Endometrium (tissue), 2 donors: ENCODE measurements around the gene FHOD1.

ENCODE experiments used
- FAIRE-seq: peaks from 2 replicates; lab custom pipeline; 2012; peaks lifted over from hg19 to GRCh38; lab: Jason Lieb, UNC
- donor health status: control.
- donor health status: control.

The FHOD1 gene

DNA sequence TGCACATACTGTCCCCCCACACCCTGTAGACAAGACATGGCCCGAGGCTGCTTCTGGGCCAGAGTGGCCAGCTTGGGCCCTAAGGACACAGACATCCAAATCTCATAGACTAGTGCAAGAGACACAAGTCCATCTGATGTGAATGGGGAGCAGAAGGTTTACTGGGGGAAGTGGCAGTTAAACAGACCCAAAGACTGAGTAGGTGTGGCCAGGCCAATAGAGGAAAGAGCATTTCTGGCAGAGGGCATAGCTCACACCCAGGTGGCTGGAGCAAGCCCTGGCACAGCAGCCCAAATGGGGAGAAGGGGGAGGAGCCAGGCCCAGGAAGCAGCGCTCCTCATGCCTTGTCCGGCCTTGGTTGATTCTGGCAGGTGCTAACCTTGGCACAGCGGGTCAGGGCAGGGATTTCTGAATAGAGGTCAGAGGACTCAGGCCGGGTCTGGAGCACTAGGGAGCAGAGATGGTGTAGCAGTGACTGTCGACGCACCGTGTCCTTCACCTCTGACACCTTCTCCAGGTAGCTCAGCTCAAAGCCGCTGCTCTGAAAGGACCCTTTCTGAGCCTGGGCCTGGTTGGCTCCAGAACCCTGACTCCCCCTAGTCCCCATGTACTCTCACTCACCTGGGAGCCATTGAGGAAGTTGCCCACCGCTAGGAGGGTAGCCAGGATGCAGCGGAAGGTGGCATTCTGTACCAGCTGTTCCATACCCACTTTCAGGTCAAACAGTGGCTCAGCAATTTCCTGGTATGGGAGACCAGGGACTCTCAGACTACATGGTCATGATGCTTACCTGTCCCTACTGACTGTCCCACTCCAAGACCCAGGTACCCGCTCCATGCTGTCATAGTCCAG is 16.2 kb downstream of the FHOD1 start:
- no peak for FAIRE-seq

- FAIRE-seq, result no peak
These were observed 17.1 kb downstream of the FHOD1 start for GRCh38 chr16:67229906-67230808.

DNA sequence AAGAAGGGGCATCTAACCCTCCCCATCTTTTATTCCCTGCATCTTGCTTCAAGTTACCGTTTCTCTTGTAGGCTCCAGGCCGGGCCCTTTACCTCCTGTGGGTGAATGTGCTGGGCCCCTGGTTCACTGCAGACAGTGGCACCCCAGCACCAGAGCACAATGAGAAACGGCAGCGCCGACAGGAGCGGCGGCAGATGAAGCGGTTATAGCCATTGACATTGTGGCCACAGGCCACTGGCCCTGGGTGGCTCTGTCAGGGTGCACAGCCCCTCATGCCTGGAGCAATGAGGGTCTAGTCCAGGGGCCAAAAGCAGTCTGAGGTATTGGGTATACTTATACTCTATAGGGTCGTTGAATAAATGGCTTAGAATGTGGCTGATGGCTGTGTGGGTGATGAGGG is 18.4 kb downstream of the FHOD1 start:
- no peak for FAIRE-seq

DNA sequence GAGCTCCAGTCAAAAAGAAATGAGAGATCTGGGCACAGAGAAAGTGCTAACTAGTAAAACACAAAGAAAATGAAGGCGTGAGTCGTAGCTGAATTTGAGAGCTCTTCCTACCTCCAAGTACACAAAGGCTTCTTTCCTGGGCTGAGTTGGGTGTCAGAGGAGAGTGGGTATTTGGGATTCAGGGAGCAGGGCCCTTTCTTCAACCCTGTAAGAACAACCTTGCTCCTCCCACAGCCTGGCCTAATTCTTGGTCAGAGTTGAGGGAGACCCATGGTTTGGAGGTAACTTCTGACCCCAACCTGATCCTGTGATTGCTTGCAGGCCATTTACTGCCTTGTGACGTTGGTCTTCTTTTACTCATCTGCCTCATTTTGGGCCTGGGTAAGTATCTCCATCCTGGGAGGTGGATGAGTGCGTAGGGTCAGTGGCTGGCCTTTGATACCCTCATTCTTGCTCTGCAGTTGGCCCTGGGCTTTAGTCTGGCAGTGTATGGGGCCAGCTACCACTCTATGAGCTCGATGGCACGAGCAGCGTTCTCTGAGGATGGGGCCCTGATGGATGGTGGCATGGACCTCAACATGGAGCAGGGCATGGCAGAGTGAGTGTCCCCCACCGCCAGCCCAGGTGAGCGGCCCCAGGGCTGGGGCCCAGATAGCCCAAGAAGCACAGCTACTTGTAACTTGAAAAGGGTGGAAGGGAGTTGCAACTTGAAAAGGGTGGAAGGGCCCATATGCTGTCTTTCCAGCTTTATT is 19.1 kb downstream of the FHOD1 start:
- no peak for FAIRE-seq

GRCh38 chr16:67227567-67227921 is 19.7 kb downstream of the FHOD1 start:
- FAIRE-seq, result no peak

- FAIRE-seq, result peak; percentile 97
These were observed 20.3 kb downstream of the FHOD1 start, which contains the start of gene TMEM208 for GRCh38 chr16:67226804-67227566. TMEM208 (plus strand) TSS chr16:67227130; CDS start chr16:67227219, 89 bp downstream.

DNA sequence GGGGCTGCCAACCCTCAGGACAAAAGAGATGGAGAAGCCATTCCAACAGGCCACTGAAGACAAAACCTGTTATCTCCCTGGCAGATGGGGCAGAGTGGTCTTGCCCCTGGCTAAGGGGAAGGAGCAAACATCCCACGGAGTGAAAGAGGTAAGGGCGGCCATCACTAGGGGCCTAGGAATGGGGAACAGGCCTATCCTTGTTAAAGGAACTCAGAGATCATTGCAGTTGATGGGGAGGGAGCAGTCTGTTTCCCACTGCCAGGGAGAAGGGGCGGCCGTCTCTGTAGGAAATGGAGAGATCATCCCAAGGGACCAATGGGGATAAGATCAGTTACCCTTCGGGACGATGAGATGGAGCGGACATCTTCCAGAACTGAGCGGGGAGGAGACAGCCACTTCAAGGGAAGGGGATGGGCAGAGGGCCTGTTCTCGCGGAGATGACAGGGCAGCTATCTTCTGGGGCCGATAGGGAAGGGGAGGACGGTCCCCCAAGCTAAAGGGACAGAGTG is 20.9 kb downstream of the FHOD1 start:
- no peak for FAIRE-seq

DNA sequence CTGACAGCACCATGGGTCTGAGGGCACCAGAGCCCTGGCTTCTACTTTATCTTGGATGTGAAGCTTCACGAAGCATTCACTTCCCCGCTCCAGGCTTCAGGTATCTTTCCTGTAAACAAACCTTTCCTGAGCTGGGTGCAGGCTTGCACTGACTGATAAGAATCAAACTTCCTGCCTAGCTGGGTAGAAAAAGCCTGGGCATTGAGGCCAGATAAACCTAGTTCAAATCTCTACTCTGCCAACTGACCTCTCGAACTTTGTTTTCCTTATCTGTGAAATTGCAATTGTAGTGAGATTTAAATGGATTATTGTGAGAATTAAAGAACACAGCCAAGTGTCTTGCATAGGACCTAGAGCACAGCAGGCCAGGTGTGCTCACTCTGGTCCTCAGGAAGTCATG is 23.3 kb downstream of the FHOD1 start:
- FAIRE-seq, result no peak

DNA sequence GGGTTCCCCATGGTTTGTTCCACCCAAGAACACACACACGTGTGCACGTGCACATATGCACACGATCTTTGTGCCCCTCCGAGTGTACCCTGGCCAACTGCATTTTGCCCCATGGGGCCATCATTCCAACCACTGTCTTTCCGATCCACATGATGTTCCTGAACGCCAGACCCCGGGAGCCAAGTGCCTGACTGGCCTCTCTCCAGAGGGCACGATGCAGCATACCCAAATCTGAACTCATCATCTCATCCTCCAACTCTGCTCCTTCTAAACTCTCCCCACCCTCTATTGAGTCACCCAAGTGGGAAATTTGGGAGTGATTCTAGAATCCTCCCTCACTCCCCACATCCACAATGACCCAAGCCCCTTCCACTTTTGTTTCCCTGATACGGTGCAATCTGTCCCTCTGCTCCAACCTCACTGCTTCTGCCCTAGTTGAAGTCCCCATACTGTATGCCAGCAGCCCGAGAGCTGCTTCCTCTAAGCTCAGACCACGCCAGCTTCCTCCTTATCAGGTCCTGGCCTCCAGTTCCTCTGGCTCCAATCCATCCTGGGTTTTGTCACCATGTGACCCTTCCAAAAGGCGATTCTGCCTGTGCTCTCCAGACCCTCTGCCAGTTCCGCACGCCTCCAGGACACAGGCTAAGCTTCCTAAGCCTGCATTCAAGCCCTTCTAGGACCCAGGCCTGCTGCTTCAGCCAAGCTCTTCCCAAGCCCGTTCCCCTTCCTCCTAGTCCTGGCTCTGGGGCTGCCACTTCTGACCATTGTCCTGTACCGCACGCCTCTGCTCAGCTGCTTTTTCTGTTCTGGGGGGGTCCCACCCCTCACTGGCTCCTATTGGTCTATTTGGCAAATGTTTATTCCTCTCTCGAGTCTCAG is 30.4 kb downstream of the FHOD1 start:
- no peak for FAIRE-seq

GRCh38 chr16:67215706-67216105 is 31.6 kb downstream of the FHOD1 start:
- FAIRE-seq, result no peak

DNA sequence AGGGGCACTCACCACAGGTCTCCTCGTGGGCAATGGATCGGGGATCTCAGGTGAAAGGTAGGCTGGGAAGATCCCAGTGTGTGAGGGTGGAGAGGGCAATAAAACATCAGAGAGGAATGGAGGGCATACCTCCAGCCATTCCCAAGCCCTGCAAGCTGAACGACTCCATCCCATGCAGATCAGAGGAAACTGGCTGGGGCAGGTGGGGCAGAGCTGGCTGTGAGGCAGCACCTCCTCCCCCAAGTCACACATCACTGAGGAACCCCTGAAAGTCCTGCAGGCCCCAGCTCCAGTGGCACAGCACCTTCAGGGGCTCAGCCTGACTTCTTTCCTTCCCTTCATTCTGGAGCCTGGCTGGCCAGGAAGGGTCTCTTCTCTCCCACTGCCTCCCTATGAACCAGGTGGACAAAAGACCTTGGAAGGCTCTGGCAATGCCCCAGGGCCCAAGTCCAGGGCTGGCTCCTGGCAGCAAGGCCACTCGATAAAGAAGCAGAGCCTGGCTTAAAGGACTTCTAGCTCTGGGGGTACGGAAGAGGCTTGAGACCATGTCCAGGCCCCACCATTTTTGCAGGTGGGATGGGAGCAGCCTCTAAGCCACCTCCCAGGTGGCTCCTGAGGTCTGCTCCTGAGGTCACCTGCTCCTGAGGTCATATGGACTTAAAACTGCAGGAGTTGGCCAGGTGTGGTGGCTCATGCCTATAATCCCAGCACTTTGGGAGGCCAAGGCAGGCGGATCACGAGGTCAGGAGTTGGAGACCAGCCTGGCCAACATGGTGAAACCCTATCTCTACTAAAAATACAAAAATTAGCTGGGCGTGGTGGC is 33.9 kb downstream of the FHOD1 start:
- FAIRE-seq, result no peak

DNA sequence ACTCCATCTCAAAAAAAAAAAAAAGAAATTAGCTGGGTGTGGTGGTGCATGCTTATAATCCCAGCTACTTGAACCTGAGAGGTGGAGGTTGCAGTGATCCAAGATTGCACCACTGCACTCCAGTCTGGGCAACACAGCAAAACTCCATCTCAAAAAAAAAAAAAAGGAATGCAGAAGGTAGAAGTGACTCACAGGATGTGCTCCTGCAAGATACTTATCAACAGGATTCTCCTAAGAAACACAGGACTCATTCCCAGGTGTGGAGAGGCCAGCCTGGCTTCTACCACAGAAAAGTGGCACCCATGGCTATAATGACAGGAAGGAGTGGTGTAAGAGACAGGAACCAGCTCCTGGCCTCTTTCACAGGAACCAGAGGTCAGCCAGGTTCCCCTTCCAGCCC is 34.5 kb downstream of the FHOD1 start:
- FAIRE-seq, result no peak

DNA sequence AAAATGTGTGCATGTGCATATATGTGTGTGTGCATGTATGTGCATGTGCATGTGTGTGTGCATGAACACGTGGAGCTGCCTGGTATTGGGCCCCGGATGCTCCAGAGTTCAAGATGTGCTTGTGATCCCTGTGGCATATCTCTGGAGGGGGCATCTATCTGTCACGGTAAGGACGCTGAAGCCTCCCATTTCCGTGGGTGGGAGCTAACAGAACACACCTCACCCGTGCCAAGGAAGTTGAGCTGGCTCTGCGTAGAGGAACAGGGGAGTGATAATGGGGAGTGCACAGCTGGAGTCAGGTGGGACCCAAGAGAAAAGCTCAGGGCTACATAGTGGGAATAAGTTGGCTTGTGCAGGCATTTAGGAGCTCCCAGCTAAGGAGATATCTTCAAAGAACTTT is 35.6 kb downstream of the FHOD1 start:
- FAIRE-seq, result no peak

- FAIRE-seq, result no peak
These were observed 37.0 kb downstream of the FHOD1 start for GRCh38 chr16:67210069-67210937.

- no peak for FAIRE-seq
These were observed 37.7 kb downstream of the FHOD1 start for GRCh38 chr16:67209565-67209964.

DNA sequence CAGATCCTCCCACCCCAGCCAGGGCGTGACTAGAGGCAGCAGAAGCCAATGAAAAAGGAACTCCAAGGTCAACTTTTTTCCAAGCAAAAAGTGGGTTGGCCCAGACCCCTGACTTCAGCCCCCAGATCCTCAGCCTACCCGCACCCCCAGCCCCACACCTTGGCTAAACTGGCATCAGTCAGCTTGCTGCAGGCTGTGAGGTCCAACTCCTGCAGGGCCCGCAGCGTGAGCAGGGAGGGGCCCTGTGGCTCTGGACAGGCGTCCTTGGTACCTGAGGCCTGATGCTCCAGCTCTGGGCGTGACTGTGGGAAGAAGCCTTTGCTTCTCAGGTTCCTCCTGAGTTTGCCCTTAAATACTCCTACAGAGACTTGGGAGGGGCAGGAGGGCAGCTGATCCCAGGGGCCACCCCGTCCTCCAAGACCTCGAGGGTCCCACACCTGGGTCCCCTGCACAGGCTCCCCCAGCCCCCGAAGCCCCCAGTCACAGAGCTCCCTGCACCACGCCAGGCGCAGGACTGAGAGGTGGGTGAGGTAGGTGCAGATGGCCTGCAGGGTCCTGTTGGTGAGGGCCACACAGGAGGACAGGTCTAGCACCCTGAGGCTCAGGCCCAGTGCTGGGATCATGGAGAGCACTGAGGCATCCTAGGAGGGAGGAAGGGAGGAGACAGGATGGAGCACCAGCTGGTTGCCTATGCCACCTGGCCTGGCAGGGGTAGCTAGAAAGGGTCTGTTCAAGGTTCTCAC is 39.0 kb downstream of the FHOD1 start:
- no peak for FAIRE-seq

DNA sequence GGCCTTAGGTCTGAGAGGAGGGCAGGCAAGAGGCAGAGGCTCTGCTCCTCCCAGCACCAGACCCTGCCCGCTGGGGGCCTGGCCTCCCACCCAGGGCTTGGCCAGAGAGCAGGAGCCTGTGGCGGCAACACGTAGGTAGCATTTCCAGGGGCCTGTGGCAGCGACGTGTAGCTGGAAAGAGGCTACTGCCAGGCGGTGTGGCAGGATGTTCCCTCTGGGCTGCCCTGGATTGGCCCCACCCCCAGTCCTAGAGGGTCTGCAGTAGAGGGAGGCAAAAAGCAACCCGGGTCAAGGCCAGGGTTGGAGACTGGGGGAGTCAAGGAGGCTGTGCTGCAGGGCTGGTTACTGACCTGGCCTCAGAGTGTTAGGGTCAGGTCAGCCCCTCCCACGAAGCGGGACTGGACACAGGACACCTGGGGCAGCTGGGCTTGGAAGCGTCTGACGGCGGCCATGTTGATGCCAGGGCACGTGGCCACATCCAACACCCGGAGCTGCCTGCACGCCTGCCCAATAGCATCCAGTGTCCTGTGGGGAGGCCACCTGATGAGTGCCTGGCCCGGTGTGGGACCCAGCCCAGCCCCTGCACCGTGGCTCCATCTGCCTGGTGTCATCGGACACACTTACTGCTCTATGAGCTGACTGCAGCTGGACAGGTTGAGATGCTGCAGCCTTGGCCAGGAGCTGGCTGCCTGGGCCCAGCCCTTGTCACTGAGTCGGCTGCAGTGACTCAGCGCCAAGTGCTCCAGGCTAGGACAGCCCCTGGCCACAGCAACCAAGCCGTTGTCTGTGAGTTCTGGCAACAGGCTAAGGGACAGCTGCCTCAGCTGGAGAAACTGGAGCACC is 39.8 kb downstream of the FHOD1 start:
- no peak for FAIRE-seq
